IPS-11a (cell line): Measurements from ENCODE around the gene ELAVL2.

Experiments
- H3K4me3 ChIP-seq: one replicate; pipeline ENCODE4 v1.5.1; 2013; ENCODE audit warnings: low read depth, low read length, control low read depth

Gene ELAVL2

GRCh38 chr9:23669776-23670175 lies 156.3 kb downstream of the ELAVL2 start:
- H3K4me3 ChIP-seq, result no peak overlapping the region

- no peak overlapping the region for H3K4me3 ChIP-seq
These were observed 160.4 kb downstream of the ELAVL2 start for GRCh38 chr9:23665635-23666034.

GRCh38 chr9:23665051-23665450 lies 161.0 kb downstream of the ELAVL2 start:
- H3K4me3 ChIP-seq, result no peak overlapping the region

DNA sequence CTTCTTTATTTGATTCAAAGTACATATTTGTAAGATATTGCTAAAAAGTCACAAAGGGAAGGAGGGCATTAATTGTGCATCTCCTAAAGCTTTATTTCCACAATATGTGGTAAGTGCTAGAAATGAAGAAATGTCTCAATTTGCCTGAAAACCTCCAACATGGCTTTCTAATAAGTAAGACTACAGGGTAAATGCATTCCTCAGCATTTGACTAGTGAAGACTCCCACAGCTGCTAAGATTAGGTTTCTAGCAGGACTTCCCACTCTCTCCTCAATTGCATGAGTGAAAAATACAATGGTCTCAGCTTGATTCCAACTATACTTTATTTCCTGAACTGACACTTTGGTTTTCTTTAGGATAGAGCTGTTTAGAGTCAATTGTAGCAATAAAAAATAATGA lies 162.1 kb downstream of the ELAVL2 start:
- no peak overlapping the region for H3K4me3 ChIP-seq

DNA sequence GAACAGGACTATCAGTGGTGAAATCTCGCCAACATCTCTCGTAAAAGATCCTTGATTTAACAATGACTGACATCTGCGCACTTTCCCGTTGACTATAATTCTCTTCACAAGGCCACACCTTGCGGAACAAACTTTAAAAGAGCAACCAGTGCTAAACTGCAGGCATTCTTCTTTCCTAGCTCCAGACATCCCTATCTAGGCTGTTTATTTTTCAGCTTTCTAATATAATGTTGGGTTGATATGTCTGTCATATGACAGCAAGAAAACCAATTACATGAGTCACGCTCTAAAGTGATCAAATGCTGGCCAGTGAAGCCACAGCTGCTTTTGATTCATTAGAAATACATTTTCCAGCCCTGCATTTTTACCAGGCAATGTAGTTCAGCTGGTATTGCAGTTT lies 162.5 kb downstream of the ELAVL2 start:
- H3K4me3 ChIP-seq, result no peak overlapping the region

GRCh38 chr9:23663125-23663524 lies 162.9 kb downstream of the ELAVL2 start:
- no peak overlapping the region for H3K4me3 ChIP-seq

DNA sequence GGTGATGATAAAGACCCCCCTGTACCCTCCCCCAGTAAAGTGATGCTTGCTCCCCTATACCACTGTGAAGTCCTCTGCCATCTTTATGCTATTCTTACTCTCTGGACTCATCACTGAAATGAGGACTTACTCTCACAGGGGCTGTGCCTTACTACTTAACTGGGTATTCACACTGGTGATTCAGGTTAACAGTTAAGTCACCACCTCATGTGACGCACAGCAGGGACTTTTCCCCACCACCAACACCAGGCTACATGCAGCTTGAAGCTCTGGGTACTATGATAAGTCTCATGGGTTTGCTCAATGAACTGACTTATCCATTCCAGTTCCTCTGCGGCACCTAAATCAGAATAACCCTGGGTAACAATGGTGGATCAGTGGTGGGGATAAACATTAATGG lies 163.7 kb downstream of the ELAVL2 start:
- H3K4me3 ChIP-seq, result no peak overlapping the region

GRCh38 chr9:23659346-23660006 lies 166.6 kb downstream of the ELAVL2 start:
- no peak overlapping the region for H3K4me3 ChIP-seq

DNA sequence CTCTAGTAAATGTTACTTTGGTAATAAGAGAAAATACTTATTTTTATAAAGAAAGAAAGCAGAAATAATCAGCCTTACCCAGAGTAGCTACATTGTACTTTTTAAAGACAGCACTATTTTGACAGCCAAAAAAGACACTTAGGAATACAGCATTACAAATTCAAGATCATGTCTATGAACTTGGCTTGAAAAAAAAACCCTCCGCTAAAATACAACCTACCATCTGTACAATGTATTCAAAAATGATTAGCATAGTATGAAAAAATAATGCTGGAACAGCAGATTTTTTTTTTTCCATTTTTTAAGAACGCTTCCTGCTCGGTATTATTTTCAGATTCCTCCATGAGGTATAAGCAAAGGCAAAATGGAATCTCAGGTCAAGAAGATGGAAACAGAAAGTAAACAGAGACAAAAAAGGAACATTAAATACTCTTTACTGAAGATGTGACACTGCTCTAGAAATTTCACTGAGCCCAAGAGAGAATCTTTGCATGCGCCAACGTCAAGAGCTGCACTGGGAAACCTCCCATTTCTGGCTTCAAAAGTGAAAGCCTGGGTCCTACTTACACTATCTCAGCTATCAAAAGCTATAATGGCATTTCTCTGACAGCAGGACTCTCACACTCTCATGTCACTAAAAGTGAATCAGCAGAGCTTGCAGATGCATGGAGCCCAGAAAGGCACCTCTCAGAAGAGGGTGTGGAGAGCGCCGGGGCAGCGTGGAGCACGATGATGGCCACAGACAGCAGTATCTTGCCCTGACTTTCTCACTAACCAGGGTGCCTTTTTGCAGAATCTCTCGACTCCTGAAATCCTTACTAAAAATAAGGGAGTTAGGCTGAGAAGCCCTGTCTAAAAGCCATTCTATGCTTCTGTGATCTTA lies 167.4 kb downstream of the ELAVL2 start:
- H3K4me3 ChIP-seq, result no peak overlapping the region

- no peak overlapping the region for H3K4me3 ChIP-seq
These were observed 175.0 kb downstream of the ELAVL2 start for GRCh38 chr9:23651051-23651450.

- H3K4me3 ChIP-seq, result no peak overlapping the region
These were observed 177.4 kb downstream of the ELAVL2 start for GRCh38 chr9:23648651-23649050.

GRCh38 chr9:23644896-23645295 lies 181.1 kb downstream of the ELAVL2 start:
- H3K4me3 ChIP-seq, result no peak overlapping the region

GRCh38 chr9:23644326-23644725 lies 181.7 kb downstream of the ELAVL2 start:
- no peak overlapping the region for H3K4me3 ChIP-seq

DNA sequence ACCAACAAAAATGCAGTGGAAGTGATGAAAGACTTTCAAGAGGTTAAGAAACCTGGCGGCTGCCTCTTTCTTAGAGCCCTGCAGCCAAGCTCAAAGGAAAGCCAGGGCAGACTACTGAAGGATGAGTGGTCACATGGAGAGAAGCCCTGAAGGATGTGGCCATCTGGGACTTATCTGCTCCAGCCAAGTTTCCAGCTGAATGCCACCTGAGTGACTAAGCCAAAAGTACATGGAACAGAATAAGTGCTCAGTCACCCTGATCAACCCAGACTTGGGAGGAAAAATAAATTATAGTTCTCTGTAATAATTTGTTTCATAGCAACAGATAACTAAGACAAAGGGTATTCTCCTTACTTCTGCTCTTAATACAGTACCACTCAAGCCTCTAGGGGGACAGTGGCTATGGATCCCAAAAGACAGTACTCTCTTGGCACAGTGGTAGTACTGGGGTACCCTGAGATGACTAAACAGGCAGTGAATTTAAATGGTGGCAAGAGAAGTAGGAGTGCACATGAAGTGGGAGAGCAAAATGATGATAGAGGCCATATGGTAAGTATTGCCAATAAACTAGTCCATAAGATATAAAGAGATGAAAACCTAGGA lies 182.3 kb downstream of the ELAVL2 start:
- no peak overlapping the region for H3K4me3 ChIP-seq
